HG03457 (cell line): ENCODE results near the gene GAS7.

Experiments
- ATAC-seq: cut with Tn5 transposase; IDR thresholded peaks from one replicate; pipeline ENCODE4 v1.9.1; 2021; ENCODE audit warnings: moderate number of reproducible peaks; ENCODE audit not compliant: unreplicated experiment

Gene GAS7

DNA sequence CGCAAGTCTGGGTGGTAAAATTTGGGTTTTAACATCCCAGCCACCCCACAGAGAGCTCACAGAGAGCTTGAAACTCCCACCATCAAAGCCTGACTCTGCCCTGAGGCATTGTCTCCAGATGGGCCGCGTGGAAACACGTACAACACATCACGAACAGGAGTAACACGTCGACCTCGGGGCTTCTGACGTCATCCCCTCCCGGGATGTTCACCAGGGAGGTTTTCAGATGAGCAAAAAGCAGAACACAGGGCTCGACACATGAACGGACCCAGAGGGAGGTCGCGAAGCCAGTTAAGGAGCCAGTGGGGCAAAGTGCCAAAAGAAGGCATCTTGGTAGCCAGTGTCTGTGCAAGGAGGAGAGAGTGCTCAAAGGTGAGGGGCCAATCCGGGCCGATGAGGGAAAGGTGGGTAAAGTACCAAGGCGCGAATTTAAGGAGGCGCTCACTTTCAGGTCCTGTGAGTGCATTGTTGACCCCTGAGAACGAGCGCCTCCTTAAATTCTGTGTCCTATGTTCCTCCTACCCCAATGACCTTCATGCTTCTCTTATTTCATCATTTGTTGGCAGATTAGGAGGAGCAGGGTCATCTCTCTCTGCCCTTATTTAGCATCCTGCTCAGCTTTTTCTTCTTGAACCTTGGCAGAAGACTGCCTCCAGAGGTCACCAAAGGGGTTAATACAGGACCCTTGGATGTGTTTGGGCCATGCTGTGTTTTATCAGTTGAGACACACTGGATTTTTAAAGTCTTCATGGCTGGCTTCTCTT, 298.9 kb downstream of the GAS7 start:
- ATAC-seq, result no peak

DNA sequence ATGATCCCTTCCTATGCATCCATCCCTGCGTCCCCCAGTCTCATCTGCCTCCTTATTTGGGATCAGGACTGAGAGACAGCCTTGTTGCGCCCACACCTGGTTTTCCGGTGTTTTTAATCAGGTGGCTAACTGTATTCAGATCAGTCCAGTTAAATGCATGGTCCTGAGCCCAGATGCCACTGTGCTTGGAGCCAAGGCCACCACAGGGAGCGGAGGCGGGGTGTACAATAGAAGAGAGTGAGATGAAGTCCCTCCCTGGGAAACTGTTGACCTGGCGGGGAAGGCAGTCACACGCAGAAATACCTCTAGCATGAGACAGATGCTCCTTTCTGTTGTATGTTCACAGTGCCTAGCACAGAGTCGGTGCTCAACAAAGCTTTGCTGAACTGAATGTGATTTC, 299.6 kb downstream of the GAS7 start:
- ATAC-seq, result no peak

DNA sequence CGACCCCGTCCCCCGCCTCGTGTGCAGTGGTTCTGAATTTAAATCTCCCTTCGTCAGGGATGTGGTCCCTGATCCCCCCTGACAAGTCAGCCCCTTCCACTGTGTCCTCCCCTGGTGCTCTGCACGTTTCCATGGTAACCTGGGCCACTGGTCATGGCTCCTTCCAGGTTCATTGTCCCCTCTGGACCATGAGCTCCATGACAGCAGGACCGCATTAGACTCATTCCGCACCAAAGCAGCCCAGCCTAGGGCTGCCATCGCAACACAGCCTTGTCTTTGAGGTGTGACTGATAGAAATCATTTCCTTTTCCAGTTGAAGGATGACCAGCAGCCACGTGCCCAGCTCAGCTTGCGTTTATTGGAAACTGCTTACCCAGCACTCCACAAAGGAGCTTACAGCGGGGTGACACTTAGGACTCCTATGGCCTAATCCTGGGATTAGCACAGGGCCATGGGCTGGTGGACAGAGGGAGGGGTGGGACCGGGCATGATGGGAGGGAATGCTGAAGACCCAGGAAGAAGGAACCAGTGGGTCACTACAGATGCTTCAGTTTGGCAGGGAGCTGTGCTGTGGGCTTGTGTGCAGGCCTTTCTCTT, 300.9 kb downstream of the GAS7 start:
- no peak for ATAC-seq

DNA sequence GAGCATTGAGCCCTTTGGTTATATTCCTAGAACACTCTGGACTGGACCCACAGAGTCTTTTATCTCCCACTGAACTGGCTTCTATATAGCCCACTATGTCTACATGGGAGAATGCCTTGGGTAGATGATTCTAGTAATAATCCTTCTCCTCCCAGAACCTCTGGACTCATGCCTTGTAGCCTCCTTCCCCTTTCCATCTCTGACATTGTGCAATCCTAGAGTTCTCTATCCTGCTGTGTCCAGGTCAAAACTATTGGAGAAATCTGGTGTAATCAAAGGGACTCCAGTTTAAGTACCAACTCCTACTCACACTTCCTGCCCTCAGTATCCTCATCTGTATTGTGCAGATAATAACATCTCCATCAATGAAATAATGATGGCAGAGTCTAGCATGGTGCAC, 302.5 kb downstream of the GAS7 start:
- ATAC-seq, result no peak

DNA sequence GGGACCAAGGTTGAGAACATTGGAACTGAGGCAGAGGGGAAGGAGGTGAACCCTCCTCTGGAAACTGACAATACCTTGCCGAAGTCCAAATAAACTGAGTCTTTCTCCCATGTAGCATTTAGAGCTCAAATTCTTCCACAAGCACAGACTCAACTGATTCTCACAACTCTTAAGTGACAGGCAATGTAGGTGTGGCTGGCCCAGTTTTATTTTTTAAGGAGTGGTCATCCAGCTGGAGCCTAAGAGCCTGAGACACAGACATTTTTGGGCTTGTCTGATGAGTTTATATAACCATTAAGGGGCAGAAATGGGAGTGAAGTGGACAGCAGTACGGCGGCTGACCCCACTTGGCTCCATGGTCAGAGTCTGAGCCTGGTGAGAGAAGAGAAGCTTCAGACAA, 304.2 kb downstream of the GAS7 start:
- ATAC-seq, result no peak

DNA sequence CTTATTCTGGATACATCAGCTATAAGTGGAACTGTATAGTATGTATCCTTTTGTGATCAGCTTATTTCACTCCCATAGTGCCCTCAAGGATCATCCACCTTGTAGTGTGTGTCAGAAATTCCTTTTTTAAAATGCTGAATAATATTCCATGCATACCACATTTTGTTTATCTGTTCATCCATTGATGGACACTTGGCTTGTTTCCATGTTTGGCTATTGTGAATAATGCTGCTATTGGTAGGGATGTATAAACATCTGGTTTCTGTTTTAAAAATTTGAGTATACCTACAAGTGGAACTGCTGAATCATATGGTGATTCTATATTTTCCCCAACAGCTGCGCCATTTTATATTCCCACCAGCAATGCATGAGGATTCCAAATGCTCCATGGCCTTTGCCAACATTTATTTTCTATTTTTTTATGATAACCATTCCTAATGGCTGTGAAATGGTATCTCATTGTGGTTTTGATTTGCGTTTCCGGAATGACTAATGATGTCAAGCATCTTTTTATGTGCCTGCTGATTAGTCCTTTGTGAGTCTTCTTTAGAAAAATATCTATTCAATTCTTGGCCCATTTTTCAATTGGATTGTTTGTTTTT, 304.9 kb downstream of the GAS7 start:
- ATAC-seq, result no peak

DNA sequence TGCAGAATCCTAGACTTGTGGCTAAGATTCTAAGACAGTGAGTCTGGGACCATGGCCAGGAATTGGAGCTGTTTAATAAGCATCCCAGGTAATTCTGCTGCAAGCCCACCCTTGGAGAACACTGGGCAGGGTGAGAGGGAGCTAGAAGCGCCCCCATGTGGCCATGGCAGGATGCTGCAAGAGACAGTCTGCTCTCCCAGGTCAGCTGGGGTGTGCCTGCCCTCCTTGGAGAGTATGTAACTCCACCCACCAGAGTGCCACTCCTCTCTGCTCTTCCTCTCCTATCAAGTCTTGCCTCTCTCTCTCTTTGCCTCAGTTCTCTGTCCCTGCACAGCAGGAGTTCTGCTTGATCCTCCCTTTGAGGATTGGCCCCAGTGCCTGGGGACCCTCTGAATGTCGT, 308.3 kb downstream of the GAS7 start:
- ATAC-seq, result no peak

DNA sequence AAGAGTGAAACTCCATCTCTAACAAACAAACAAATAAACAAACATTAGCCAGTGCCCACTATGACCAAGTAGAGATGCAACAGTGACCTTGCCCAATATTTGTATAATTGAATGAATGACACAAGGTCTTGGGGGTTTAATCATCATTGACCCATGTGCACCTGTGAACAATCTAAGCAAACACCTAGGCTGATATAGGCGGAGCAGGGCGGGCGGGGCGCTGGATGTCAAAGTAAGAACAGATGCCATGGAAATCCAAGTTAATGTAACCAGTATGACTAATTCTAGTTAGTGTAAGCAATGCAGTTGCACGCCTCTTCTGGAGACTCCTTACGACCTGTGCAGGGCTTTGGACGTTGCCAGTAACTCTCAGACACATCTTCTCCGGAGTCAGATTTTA, 310.9 kb downstream of the GAS7 start:
- no peak for ATAC-seq

DNA sequence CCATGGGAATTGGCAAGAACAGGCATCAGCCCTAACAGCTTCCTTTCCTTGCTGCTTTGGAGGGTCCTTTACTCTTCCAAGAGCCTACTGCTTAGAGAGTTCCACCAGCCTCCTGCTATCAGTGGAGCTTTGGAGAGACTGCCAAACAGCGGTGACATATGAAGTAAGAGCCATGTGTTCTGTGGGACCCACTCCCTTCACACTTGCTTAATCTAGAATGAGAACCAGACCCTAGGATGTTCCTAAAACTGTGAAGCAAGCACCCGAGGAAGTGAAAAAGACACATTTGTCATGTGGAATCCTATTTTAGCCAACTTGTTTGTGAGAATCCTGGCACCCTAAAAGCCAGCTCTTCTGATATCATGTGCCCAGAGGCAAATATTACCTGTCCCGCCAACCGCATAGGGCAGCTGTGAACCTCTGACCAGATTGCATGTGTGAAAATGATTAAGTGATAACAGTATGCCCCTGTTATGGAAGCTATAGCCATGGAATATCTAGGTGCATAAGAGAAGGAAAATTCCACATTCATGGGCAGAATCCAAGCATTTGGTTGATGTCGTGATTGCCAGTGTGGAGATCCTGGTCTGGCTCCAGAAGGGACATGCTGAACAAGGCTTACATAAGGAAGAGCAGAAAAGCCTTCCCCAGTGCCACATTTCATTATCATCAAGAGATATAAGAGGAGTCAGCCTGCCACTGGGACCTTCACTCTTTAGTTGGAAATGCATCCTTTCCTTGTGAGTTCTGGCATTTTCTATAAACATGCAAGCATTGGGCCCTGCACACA, 312.1 kb downstream of the GAS7 start:
- no peak for ATAC-seq

DNA sequence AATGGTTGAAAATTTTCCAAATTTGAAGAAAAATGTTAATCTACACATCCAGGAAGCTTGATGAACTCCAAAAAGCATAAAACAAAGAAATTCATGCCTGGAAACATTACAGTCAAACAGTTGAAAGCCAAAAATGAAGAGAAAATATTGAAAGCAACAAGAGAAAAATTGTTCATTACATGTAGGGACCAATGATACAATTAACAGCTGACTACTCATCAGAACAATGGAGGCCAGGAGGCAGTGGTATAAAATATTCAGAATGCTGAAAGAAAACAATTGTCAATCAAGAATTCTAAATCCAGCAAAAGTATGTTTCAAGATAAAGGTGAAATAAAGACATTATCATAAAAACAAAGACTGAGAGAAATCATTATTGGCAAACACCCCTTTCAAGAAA, 315.0 kb downstream of the GAS7 start:
- ATAC-seq, result no peak

DNA sequence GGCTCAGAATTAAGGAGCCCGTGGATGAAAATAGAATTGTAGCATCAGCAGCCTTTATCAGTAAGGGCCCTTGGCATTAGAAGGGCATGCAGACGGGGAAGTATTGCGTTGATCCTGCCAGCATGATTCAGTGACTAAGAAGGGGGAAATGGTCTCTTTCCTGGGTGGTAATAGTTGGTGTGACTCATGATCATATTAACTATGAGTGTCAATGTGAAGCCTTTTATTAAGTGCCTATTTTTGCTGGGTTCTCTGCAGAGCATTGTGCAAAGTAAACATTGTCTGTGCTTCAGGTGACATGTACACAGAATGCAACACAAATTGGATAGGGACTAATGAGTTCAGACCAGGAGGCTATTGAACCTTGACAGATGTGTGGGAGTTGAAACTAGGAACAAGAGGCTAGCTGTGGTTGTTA, 317.8 kb downstream of the GAS7 start:
- ATAC-seq, result no peak

DNA sequence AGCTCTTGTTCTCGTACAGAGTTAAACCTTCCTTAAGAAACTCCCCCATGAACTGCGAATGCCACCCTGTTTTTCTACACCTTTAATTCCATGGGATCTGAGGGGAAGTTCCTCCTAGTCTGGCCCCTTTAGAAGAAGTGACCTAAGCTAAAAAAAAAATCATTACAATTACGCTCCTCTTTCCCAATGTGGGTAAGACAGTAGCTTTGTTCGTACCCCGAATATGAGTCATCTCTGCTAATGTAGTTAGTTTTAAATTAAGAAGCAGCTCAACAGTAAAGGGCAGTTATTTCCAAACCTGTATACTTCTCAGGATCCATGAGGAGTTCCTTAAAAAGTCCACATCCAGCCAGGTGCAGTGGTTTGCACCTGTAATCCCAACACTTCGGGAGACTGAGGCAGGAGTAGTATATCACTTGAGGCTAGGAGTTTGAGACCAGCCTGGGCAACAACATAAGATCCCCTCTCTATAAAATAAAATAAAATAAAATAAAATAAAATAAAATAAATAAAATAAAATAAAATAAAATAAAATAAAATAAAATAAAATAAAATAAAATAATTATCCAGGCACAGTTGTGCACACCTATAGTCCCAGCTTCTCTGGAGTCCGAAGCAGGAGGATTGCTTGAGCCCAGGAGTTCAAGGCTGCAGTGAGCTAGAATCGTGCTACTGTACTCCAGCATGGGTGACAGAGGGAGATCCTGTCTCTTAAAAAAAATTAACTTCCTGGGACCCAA, 319.4 kb downstream of the GAS7 start:
- no peak for ATAC-seq

DNA sequence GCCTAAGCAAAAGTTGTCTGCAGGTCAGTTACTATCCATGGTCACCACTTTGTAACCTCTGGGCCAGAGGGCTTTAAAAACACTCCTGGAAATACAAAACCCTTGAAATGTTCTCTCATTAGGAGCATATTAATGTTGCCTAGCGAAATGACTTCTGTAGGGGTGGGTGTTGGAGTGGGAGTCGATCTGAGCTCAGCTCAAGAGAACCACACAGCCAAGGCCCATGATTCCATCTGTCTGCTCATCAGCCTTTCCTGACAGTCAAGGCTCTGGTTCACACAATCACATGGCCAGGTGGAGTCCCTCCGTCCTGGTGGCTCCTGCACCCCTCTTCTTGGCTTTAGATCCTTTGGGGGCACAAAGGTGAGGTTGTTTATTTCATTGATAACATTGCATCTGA, 320.1 kb downstream of the GAS7 start:
- no peak for ATAC-seq

DNA sequence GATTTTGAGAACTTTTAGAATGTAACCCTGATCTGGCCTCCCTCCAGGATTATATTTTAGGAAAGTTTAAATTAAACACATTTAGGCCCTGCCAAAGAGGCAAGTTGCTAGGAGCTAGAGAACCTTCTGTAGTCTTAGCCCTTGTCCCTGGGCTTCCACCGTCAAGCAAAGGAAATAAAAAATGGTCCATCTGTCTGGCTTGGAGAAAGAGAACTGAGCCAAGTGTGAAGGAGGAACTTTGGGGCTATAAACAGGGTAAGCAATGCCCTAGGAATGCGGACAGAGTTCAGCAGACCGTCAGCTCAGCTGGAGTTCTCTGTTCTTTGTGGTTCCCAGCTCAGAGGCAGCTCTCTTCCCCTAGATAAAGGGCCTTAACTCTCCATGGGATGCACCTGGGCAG, 323.0 kb downstream of the GAS7 start:
- ATAC-seq, result no peak

DNA sequence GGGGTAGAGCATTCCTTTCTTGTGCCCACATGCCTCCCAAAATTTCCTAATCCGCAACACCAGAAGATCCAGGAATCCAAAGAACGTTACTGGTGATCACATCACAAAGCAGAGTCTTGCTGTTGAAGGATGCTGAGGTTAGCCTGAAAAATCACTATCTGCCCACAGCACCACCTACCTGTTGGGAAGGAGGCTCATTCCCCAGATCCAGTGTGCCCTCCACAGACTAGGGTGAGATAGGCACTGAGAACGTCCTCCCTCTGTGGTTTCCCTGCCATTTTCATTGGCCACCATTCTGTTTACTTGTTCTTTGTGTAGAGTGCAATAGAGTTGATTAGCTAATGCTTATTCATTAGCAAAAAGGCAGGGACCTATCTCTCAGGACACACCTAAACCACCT, 323.7 kb downstream of the GAS7 start:
- ATAC-seq, result no peak

DNA sequence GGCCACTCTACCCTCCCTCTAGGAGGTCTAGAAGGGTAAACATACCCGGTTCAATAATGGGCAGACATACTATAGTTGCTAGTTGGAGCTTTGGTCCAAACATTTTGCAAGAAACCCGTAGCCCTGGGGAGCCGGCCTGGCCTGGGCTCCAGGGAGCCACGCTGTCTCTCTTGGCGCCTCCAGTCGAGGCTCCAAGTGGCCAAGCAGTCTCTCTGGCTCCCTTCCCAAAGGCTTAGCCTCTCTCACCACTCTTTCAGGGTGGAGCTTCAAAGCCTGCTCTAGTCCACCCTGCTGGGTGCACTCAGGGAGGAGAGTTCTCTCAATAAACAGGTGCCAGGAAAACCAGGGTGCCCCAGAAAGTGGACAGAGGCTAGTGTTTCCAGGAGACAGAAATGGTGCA, 325.6 kb downstream of the GAS7 start:
- ATAC-seq, result no peak

DNA sequence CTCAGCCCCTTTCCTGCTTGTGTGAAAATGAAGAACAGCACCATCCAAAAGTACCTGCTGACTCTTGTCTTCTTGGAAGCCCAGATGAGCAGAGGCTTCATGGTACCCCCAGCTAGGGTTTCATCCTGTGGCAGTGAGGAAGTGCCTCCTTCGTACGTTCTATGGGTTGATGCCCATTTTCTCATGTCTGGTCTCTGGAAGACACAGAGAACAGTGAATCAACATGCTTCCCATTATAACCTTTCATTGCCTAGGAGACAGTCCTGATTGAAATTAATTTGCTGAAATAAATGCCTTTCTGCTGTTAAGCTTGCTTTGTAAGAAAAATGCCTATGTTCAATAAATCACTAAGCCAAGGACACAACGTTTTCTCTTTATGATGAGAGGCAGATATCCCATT, 329.9 kb downstream of the GAS7 start:
- no peak for ATAC-seq

DNA sequence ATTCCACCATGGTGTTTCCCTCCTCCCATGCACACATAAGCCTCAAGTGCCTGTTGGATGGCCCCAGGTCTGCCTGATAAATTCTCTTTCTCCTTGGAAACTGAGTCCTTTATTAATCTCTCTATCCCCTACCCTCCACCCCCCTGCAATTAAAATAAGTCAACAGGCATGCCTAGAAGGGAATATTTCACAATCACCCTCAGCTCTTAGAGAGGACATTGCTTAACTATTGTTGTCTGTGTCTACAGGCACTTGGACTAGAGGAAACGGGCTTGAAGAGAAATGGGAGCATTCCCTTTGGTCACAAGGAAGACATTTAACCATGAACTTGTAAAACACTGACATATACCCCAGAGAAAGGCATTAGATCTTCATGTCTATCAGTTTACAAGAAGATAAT, 332.8 kb downstream of the GAS7 start:
- ATAC-seq, result no peak

DNA sequence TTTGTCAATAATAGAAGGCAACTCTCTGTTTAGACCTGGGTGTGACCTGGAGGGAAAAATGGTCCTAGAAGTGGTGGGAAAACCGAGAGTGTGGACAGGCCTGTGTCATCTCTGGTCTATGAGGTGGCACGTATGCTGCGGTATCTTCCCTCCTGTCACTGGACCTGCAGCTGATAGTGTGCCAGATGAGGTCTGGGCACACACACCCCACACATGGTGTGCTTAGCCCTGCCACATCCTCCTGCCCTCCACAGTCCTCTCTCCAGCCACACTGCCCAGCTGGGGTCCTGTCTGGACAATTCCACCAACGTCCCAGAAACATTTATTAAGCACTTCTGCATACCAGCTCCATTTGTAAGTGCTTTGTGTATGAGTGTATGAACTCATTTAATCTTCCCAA, 335.5 kb downstream of the GAS7 start:
- no peak for ATAC-seq

DNA sequence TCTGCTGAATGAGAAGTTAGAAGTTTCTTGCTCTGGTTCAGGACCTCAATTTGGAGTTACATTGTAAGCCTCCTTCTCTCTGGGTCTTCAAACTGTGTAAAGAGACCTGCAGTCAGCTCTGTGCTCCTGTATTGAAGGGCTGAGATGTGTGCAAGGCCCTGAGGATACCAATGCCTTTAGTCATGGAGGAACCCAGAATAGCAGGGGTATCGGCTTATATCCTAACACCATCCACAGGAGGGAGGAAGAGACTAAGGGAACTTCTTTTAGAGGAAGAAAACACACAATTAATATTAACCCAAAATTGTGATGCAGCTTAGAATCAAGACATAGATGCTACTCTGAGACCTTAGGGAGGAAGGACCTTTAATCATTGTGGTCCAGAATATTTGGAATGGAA, 336.2 kb downstream of the GAS7 start:
- ATAC-seq, result no peak

DNA sequence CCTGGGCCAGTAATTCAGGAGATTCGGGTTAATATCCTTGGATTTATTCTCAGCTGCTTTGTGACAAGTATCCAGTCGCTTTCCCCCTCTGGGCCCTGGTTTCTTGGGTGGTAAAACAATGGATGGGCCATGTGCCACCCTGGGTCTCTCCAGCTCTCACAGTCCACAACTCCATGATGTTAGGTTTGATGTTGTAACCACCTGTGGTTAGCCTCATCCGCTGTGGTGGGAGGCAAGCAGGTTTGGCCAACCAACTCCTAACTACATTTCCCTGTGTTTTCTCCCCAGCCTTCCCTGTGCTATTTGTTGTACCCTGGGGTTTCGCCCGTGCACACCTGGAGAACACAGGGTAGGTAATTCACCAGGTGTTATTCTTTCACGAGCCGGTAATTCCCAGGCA, 337.6 kb downstream of the GAS7 start:
- ATAC-seq, result no peak
